ENCODE measurements around the gene TMEM98. TPM values are rescaled to one million over a fixed set of nuclear protein-coding genes. Genes with fewer than 3 reads are reported as not detected.
"Not testable (repeated sequence)": the region's sequence is repeated elsewhere in the genome, so short reads cannot be mapped to it uniquely, and the experiment has no call there.

The TMEM98 gene
- total RNA-seq, 3 donors from 2014 or later = 56.4 to 175 (median 85.9) TPM

DNA sequence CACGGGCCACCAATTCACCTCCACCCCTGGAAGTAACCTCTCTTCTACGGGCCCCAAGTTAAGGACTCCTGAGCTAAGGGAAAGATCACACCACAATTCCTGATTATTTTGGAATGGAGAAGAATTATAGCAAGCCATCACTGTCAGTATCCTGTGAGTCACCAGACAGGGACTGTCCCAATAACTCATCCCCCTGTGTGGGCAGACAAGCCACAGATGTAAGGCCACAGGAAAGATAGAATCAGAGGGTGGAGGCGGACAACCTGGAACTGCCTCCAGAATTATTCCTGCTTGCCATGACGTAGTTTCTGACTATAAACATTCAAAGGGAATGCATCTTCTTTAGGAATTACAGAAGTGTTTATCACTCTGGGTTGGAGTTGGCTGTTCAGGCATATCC, 45.2 kb upstream of the TMEM98 start:
- DNase-seq (no peak), ATAC-seq (no peak)
- TF ChIP-seq, protein P1, sequence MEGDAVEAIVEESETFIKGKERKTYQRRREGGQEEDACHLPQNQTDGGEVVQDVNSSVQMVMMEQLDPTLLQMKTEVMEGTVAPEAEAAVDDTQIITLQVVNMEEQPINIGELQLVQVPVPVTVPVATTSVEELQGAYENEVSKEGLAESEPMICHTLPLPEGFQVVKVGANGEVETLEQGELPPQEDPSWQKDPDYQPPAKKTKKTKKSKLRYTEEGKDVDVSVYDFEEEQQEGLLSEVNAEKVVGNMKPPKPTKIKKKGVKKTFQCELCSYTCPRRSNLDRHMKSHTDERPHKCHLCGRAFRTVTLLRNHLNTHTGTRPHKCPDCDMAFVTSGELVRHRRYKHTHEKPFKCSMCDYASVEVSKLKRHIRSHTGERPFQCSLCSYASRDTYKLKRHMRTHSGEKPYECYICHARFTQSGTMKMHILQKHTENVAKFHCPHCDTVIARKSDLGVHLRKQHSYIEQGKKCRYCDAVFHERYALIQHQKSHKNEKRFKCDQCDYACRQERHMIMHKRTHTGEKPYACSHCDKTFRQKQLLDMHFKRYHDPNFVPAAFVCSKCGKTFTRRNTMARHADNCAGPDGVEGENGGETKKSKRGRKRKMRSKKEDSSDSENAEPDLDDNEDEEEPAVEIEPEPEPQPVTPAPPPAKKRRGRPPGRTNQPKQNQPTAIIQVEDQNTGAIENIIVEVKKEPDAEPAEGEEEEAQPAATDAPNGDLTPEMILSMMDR (IDR thresholded peaks at IDR 0.05) = no peak
- Histone ChIP-seq H3K9me3 (no peaks in the 10 kb centered on the region), H3K4me1 (ENCODE audit: low read depth) (no peaks in the 10 kb centered on the region), H3K4me3 (no peak overlapping the region), H3K36me3 (ENCODE audit: low read depth) (no peaks in the 10 kb centered on the region)
- intact Hi-C loops (cut with DNase I, micrococcal nuclease) = no loop called here

DNA sequence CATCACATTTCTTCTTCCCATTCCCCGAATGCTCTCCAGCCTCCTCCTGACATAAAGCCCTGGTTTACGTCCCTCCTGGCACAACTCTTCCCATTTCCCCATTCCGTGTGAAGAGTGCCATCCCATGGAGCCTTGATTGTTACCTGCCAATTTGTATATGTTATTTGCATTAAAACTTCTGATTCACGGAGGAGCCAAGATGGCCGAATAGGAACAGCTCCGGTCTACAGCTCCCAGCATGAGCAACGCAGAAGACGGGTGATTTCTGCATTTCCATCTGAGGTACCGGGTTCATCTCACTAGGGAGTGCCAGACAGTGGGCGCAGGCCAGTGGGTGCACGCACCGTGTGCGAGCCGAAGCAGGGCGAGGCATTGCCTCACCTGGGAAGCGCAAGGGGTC, 41.0 kb upstream of the TMEM98 start:
- intact Hi-C loops (cut with DNase I, micrococcal nuclease); H3K4me1 ChIP-seq (ENCODE audit: low read depth); ATAC-seq; H3K9me3 ChIP-seq; H3K36me3 ChIP-seq (ENCODE audit: low read depth); DNase-seq; H3K4me3 ChIP-seq: not testable (repeated sequence)

DNA sequence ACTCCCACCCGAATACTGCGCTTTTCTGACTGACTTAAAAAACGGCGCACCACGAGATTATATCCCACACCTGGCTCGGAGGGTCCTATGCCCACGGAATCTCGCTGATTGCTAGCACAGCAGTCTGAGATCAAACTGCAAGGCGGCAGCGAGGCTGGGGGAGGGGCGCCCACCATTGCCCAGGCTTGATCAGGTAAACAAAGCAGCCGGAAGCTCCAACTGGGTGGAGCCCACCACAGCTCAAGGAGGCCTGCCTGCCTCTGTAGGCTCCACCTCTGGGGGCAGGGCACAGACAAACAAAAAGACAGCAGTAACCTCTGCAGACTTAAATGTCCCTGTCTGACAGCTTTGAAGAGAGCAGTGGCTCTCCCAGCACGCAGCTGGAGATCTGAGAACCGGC, 40.5 kb upstream of the TMEM98 start:
- ATAC-seq; DNase-seq; intact Hi-C loops (cut with DNase I, micrococcal nuclease); H3K4me3 ChIP-seq; H3K9me3 ChIP-seq; H3K36me3 ChIP-seq (ENCODE audit: low read depth); H3K4me1 ChIP-seq (ENCODE audit: low read depth): not testable (repeated sequence)

DNA sequence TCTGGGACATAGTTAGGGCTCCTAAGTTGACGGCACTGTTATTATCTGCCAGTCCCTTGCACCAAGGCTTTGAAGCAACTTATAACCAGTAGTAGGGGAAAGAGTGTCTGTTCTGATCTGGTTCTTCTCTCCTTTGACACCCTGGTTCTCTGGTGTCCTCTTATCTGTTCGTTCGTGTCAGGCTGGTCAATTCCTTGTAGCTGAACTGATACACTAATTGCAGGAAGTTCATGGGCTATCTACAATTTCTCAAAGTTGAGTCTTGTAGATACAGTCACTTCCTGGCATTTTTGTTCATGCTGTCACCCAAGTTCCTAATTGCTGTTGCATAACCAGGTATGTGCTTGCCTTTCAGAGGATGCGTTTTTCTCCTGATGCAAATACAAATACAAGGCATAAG, 33.7 kb upstream of the TMEM98 start:
- ATAC-seq (peak; percentile 39), DNase-seq (no peak)
- H3K4me1 ChIP-seq (ENCODE audit: low read depth) = no peaks in the 10 kb centered on the region
- TF ChIP-seq, protein P1 (IDR thresholded peaks at IDR 0.05) = no peak
- no peaks in the 10 kb centered on the region for H3K9me3 ChIP-seq
- intact Hi-C loops (cut with DNase I, micrococcal nuclease) = no loop called here
- no peaks in the 10 kb centered on the region for H3K36me3 ChIP-seq (ENCODE audit: low read depth)
- H3K4me3 ChIP-seq = no peak overlapping the region

DNA sequence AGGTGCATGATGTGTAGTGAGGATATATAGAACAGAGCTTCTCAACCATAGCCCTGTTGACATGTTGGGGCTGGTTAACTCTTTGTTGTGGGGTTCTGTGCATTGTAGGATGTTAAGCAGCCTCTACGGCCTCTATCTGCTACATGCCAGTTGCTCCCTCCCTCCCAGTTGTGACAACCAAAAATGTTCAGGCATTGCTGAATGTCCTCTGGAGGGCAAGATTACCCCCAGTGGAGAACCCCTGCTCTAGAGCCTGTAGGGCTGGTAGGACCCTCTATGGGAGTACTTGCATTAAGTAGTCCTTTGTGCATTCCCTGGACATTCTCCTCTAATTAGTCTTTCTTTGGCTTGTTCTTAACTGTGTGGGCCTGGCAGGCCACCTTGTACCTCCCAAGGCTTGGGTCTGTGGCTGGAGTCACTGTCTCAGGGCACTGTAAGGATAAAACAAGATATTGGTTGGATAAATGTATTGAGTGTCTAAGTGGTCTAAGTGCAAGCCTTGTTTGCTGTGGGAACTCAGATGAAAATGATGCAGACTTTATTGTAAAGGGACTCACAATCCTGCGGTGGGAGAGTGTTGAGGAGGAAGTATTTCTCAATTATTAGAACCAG, 31.2 kb upstream of the TMEM98 start:
- TF ChIP-seq, protein P1 (IDR thresholded peaks at IDR 0.05) = no peak
- no peak for DNase-seq
- H3K36me3 ChIP-seq (ENCODE audit: low read depth) = no peaks in the 10 kb centered on the region

DNA sequence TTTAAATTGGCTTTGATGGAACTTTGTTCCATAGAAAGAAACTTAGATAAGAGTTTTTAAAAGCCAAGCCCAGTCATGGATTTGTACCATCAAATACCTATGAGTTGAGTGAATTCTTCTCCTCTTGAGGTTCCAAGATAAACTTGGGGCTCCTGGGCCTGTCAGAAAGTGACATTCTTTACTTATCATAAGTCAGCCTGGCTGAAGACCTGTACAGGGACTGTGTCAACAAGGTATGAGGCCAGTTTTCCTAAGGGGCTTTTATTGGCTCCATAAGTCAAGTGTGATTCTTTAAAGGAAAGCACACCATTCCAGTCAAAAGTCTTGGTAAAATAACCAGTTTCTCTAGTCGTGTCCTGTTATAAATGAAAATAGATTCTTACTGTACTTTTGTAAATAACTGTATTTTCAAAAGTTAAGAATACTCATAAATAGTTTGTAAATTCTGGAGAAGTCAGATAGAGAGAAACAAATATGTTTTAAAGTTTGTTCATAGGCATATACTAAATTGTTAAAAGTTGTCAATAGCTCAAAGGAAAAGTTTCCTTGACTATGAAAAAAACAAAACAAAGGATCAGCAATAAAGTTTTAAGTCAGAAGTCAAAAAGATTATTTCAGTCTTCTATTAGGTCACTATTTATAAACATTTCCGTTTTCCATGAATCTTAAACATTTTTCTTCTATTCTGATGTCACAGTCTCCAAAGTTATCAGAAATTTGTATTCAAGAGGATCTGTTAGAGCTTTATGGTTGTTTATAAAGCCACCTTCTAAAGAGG, 28.5 kb upstream of the TMEM98 start:
- no peaks in the 10 kb centered on the region for H3K36me3 ChIP-seq (ENCODE audit: low read depth)
- no peaks in the 10 kb centered on the region for H3K4me1 ChIP-seq (ENCODE audit: low read depth)
- TF ChIP-seq, protein P1 (IDR thresholded peaks at IDR 0.05) = no peak
- ATAC-seq (no peak), DNase-seq (no peak)
- H3K4me3 ChIP-seq = no peak overlapping the region
- H3K9me3 ChIP-seq = no peaks in the 10 kb centered on the region
- intact Hi-C loops (cut with DNase I, micrococcal nuclease) = no loop called here

More for the DNA sequence above, 31.2 kb upstream of the TMEM98 start:
- no peaks in the 10 kb centered on the region for H3K4me1 ChIP-seq (ENCODE audit: low read depth)
- no peaks in the 10 kb centered on the region for H3K9me3 ChIP-seq
- intact Hi-C loops (cut with DNase I, micrococcal nuclease) = no loop called here
- H3K4me3 ChIP-seq = no peak overlapping the region
- ATAC-seq = no peak
